22Rv1 (cell line): ENCODE results near the gene WHAMM.

ENCODE experiments used
- CTCF ChIP-seq: fragments of 450-650 bp; IDR thresholded peaks from 2 replicates; pipeline ENCODE4 v1.5.1; 2017; ENCODE audit warnings: mild to moderate bottlenecking
- ZFX ChIP-seq: fragments of 450-650 bp; IDR thresholded peaks from 2 replicates; pipeline ENCODE4 v1.6.1; 2017; ENCODE audit warnings: antibody characterized with exemption, borderline replicate concordance

- no peak for TF ChIP-seq CTCF
- no peak for TF ChIP-seq ZFX
These were observed 15.7 kb upstream of the WHAMM start for GRCh38 chr15:82793737-82794136.
